WTC11 (cell line): ENCODE results near the gene TANGO2.
A peak's percentile ranks its signal among the peaks of the same experiment; 100 is the strongest.

Source experiments
- ATF3 ChIP-seq: sonication (generic); formaldehyde crosslinking; conservative IDR thresholded peaks from 2 replicates; pipeline ENCODE4 v1.8.1; 2022; ENCODE audit warnings: mild to moderate bottlenecking, missing genetic modification reagents
- CDX4 ChIP-seq: fragments of 250-450 bp; sonication (Bioruptor Pico); IDR thresholded peaks from 2 replicates; pipeline ENCODE4 v1.9.0; 2021; ENCODE audit warnings: moderate library complexity, mild to moderate bottlenecking, inconsistent platforms, borderline replicate concordance
- CREB1 ChIP-seq: sonication (generic); formaldehyde crosslinking; IDR thresholded peaks from 2 replicates; pipeline ENCODE4 v1.8.0; 2023; ENCODE audit warnings: mild to moderate bottlenecking, missing genetic modification reagents
- CTCF ChIP-seq: fragments of 200-600 bp; IDR thresholded peaks from 2 replicates; pipeline ENCODE4 v1.8.0; 2022; ENCODE audit warnings: antibody characterized with exemption
- ERG ChIP-seq: fragments of 250-450 bp; sonication (Bioruptor Pico); IDR thresholded peaks from 2 replicates; pipeline ENCODE4 v1.8.0; 2021; ENCODE audit warnings: mild to moderate bottlenecking
- FOXK1 ChIP-seq: sonication (generic); formaldehyde crosslinking; IDR thresholded peaks from 2 replicates; pipeline ENCODE4 v1.8.0; 2022; ENCODE audit warnings: mild to moderate bottlenecking, moderate library complexity, missing genetic modification reagents
- HMGXB4 ChIP-seq: sonication (generic); formaldehyde crosslinking; IDR thresholded peaks from 2 replicates; pipeline ENCODE4 v1.8.1; 2023; ENCODE audit warnings: mild to moderate bottlenecking, moderate library complexity, missing genetic modification reagents
- NFYB ChIP-seq: sonication (generic); formaldehyde crosslinking; conservative IDR thresholded peaks from 2 replicates; pipeline ENCODE4 v1.8.0; 2022; ENCODE audit warnings: low read depth, missing genetic modification reagents
- TCF7 ChIP-seq: sonication (generic); formaldehyde crosslinking; IDR thresholded peaks from 2 replicates; pipeline ENCODE4 v1.8.0; 2022; ENCODE audit warnings: mild to moderate bottlenecking, low read depth, missing genetic modification reagents, moderate library complexity
- USF1 ChIP-seq: sonication (generic); formaldehyde crosslinking; IDR thresholded peaks from 2 replicates; pipeline ENCODE4 v1.8.0; 2022; ENCODE audit warnings: mild to moderate bottlenecking, missing genetic modification reagents
- ZMAT4 ChIP-seq: fragments of 250-450 bp; sonication (Bioruptor Pico); IDR thresholded peaks from 2 replicates; pipeline ENCODE4 v1.9.0; 2021; ENCODE audit warnings: mild to moderate bottlenecking
- ZNF138 ChIP-seq: sonication (generic); formaldehyde crosslinking; conservative IDR thresholded peaks from 2 replicates; pipeline ENCODE4 v1.8.1; 2022; ENCODE audit warnings: mild to moderate bottlenecking, moderate library complexity, missing genetic modification reagents
- ZNF317 ChIP-seq: sonication (generic); formaldehyde crosslinking; IDR thresholded peaks from 2 replicates; pipeline ENCODE4 v1.8.1; 2023; ENCODE audit warnings: low read depth, mild to moderate bottlenecking, moderate library complexity, missing genetic modification reagents, borderline replicate concordance

- TF ChIP-seq FOXK1 (CRISPR knock-in tag) (peak; percentile 77; the same call in 1 of the 2 replicates), CTCF (no peak), CREB1 (CRISPR knock-in tag) (no peak), NFYB (peak; percentile 96), ATF3 (no peak), TCF7 (CRISPR knock-in tag) (no peak), ZNF317 (0 out of 2 replicates have a peak, but pooled peaks have one; percentile 21), ERG (CRISPR knock-in tag) (no peak), CDX4 (CRISPR knock-in tag) (no peak), USF1 (CRISPR knock-in tag) (no peak), HMGXB4 (CRISPR knock-in tag) (no peak), ZMAT4 (CRISPR knock-in tag) (no peak), ZNF138 (CRISPR knock-in tag) (no peak)
Measured at GRCh38 chr22:20079745-20080444, 59.0 kb downstream of the TANGO2 start, which contains the start of gene DGCR8.
